ENCODE data around the gene ERVK3-1.

Gene ERVK3-1

DNA sequence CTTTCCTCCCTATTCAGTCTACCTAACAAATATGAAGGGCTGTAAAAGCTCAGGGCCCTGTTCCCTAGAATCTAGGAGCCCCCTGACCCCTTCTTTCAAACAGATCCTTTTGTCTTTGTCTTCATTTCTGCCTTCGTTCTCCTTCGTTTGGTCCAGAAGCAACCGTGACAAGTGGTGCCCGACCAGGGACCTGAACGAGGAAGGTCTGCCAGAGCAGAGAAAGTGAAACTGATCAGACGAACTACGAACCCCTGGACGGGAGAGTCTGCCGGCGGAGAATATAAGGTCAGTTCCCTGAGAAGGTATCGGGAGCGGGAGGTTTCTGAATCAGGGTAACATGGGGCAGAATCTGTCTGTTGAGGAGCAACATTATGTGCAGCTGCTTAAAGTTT is 751 bp downstream of the ERVK3-1 start:
- no peak for DNase-seq

- DNase-seq: no peak
Measured at GRCh38 chr19:58307736-58308135, 2.6 kb downstream of the ERVK3-1 start.

- DNase-seq: peak; percentile 19
Measured at GRCh38 chr19:58310685-58311084, 5.5 kb downstream of the ERVK3-1 start.

DNA sequence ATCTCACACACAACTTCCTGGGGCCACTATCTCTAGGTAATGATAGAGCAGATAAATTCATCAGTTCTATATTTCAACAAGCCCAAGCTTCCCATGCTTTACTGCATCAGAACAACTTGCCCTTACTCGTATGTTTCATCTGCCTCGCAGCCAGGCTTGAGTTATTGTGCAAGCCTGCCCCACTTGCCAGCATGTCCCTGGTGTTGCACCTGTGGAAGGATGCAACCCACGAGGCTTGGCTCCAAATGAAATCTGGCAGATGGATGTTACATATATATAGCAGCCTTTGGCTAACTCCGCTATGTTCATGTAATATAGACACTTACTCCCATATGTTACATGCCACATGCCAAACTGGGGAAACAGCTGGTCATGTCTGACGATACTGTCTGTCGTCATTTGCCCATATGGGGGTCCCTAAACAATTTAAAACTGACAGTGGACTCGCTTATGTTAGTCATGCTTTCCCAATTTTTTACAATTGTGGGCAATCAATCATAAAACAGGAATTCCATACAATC is 6.2 kb downstream of the ERVK3-1 start:
- no peak for DNase-seq

GRCh38 chr19:58315580-58315979 is 10.4 kb downstream of the ERVK3-1 start:
- no peak for DNase-seq

DNA sequence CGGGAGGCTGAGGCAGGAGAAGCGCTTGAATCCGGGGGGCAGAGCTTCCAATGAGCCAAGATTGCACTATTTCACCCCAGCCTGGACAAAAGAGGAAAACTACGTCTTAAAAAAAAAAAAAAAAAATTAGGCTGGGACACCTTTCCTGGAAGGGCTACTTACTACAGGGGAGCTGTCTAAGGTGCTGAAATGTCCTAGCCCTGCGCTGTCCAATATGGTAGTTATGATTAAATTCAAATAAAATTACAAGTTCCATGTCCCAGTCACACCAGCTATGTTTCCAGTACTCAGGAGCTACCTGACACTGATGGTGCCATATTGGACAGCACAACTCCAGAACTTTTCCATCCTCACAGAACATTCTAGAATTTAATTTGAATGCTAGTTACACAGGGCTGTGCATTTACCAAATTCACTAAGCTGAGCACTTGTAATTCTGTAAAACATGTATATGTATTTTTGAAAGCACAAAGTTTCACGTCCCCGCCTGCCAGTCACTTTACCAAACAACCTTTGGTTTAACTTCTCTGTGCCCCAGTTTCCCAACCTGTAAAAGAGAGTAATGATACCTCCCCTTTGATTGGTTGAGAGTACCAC is 12.4 kb downstream of the ERVK3-1 start:
- no peak for DNase-seq

DNA sequence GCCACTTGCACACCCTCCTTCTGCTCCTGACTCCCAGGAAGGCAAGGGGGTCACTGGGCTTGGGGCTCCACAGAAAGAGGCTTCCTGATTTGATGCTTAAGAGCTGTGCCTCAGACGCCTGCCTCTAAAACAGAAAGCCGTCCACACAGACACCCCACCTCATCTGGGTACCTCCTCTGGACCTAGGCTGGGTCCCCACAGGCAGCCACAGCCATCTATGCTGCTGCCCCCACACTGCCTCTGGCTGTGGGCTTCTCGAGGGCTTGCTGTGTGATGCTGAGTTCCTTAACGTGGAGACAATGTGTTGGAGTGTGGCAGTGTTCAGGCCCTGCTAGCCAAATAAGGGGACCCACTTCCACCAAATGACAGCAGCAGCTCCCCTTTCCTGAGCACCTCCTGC is 13.1 kb downstream of the ERVK3-1 start:
- DNase-seq: no peak

- no peak for DNase-seq
Measured at GRCh38 chr19:58319241-58319640, 14.1 kb downstream of the ERVK3-1 start.

GRCh38 chr19:58325311-58326022 is 20.3 kb downstream of the ERVK3-1 start:
- DNase-seq: no peak

DNA sequence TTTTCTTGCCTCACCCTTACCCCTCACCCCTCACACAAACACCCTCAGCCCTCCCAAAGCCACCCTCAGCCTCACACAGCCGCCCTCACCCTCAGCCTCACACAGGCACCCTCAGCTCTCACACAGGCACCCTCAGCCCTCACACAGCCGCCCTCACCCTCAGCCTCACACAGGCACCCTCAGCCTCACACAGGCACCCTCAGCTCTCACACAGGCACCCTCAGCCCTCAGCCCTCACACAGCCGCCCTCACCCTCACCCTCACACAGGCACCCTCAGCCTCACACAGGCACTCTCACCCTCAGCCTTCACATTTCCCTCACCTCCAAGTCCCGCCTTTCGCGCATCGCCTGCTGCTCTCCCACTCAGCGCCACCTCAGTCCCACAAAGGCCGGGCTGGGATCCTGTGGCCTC is 21.3 kb downstream of the ERVK3-1 start:
- no peak for DNase-seq

DNA sequence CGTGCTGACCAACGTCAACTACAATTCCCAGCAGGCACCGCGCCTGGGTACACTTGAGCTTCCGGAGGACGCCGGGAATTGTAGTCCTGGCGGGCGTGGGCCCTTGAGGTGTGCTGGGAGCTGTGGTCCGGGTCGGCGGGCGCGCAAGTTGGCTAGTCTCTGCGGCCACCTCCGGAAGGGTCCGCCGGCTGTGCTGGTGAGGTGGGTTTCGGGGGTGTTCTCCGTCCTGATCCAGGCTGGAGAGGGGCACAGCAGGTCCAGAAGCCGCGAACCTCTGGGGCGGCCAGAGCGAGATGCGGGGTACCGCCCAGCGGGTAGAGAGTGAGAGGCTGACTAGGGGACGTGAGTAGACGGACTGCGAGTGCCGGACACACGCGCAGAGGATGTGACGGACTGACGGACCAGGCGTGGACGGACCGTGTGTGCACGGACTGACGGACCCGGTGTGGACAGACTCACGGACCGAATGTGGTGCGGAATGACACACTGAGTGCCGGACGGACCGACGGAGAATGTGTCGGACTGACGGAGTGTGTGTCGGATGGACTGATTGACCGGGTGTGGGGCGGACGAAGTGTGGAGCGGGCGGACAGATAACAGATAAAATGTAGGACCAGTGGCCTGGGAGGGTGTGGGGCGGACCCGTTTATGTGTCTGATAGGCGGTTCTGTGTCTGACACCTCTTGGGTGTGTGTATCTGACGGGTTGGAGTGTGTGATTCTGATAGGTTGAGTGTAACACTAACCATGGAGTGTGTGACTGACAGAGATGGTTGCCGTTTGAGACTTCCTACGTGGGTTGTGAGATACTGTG is 21.9 kb downstream of the ERVK3-1 start, which contains the start of gene ZSCAN22:
ZSCAN22 (plus strand) TSS at position 81 of the 813 bp plus-strand sequence. CDS start 7,809 bp downstream, outside the sequence.
- peak; percentile 91 for DNase-seq

DNA sequence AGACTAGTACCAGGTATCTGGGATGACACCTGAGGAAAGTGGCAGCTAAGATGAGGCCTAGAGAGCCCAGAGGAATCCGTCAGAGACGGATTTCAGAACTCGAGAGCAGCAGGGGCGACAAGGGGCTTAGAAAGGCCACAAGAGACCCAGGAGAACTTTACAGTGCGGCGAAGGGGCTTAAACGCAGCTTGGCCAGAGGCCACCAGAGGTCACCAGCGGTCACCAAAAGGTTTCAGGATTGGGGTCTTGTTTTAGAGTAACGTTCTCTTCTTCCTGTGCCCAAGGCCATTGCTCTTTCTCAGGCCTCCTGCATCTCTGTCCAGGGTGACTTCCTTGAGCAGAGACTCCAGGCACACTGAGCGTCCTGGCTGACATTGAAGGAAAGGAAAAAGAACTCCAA is 23.8 kb downstream of the ERVK3-1 start:
- DNase-seq: no peak

DNA sequence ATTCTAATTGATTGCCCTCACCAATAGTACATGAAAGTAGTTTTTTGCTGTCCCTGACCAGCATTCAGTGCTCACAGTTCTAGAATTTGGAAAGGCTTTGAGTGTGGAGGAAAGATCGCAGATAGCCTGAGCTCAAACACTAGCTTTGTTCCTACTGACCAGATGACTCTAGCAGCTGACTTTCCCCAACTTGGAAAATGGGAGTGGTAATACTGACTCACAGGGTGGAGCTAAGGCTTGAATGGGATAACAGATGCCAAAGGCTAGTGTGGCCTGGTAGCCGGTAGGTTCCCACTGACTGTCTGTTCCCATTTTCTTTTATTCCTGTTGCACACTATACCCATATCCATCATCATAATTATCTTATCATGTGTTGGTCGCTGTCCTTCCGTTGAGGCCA is 25.3 kb downstream of the ERVK3-1 start:
- no peak for DNase-seq

DNA sequence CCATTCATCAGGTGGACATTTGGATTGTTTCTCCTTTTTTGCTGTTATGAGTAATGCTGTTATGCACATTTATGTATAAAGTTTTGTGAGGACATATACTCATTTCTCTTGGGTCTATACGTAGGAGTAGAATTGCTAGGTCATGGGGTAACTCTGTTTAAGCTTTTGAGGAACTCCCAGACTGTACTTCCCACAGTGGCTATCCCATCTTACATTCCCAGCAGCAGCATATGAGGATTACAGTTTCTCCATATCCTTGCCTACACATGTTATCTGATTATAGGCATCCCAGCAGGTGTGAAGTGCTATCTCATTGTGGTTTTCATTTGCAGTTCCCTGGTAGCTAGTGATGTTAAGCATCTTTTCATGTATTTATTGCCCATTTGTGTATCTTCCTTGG is 27.5 kb downstream of the ERVK3-1 start:
- no peak for DNase-seq

- DNase-seq: no peak
Measured at GRCh38 chr19:58334691-58335249, 29.6 kb downstream of the ERVK3-1 start.

- no peak for DNase-seq
Measured at GRCh38 chr19:58335630-58336029, 30.5 kb downstream of the ERVK3-1 start.

DNA sequence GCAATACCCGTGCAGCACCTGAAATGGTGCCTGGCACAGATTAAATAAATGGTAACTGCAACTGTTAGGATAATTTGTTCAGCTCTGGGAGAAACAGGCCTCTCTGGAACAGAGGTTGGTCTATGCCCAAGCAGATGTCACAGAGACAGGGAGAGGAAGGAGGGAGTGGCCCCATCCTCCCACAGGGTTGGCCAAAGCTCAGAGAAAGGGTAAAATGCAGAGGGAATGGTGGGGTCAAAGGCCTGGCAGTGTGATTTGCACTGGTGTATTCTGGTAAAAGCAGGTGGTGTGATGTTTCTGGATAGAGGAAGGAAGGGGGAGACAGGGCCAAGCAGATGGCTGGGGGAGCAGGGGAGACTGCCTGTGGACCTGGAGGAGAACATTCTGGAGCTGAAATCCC is 31.0 kb downstream of the ERVK3-1 start:
- no peak for DNase-seq

DNA sequence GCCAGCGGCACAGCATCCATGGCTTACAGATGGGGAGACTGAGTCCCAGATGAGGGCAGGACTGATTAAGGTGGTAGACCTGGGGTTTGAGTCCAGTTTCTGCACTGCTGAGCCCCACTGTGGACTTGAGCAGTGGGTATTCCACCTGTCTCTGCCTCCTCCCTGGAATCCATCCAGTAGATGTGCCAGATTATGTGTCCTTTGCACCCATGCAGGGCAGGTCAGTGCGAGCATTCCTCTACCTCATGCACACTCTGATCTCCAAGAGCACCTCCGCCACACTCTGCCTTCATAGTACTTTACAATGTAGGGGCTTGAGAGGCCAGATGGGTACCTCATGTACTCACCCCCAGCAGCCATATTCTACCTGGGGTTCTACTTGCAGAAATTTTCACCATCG is 31.6 kb downstream of the ERVK3-1 start:
- DNase-seq: no peak

GRCh38 chr19:58338336-58338735 is 33.2 kb downstream of the ERVK3-1 start:
- no peak for DNase-seq

DNA sequence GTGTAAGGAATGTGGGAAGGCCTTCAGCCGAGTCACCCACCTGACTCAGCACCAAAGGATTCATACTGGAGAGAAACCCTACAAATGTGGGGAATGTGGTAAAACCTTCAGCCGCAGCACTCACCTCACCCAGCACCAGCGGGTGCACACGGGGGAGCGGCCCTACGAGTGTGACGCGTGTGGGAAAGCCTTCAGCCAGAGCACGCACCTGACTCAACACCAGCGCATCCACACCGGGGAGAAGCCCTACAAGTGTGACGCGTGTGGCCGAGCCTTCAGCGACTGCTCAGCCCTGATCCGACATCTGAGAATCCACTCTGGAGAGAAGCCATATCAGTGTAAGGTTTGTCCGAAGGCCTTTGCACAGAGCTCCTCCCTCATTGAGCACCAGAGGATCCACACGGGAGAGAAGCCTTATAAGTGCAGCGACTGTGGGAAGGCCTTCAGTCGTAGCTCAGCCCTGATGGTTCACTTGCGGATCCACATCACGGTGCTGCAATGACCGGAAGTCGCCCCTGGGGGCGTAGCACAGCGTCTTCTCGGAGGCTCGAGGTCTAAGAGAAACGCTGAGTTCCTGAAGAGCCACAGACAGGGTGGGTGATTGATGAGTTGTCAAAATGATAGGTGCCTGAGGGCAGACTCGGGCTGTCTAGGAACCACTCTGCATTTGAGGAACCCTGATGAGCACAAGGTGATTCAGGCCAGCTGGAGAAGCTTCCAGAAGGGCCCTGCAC is 33.8 kb downstream of the ERVK3-1 start:
- no peak for DNase-seq

DNA sequence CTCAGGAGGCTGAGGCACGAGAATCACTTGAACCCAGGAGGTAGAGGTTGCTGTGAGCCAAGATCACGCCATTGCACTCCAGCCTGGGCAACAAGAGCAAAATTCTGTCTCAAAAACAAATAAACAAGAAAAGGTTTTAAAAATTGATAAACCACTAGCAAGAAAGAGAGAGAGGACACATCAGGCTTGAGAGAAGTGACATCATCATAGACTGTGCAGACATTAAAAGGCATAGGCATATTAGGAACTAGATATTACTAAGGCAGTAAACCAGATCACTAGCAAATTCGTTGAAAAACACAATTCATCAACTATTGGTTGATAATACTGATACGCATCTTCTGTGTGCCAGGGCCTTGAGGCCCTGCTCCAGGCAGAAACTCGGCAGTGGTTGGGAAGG is 40.4 kb downstream of the ERVK3-1 start:
- DNase-seq: no peak
